ENCODE measurements around the gene C2orf49. TPM values are rescaled to one million over a fixed set of nuclear protein-coding genes. Genes with fewer than 3 reads are reported as not detected.

The C2orf49 gene
- total and polyA plus RNA-seq, 2 of the 8 experiments (the other 6 are each of a cell fraction or from before 2014, with no cell fraction given) = 5.6 to 19.9 TPM

GRCh38 chr2:105361102-105361889 is 24.0 kb downstream of the C2orf49 start:
- no peak overlapping the region for H3K27ac ChIP-seq (ENCODE audit: low read depth, low read length)
- no peak for DNase-seq (ENCODE audit: low read depth in 1 of 2, low spot score in 2 of 2)
- TF ChIP-seq RAD21 (IDR thresholded peaks at IDR 0.05 in 1 of 2, conservative IDR thresholded peaks at IDR 0.05 in 1 of 2; ENCODE audit: low read depth in 2 of 2, low read length in 2 of 2) = no peak
- no peak overlapping the region for H3K4me3 ChIP-seq (ENCODE audit: extremely low read depth in 1 of 4, insufficient read depth in 2 of 4, low read depth in 3 of 4, low read length in 4 of 4)
- H3K27me3 ChIP-seq (replicated peaks in 1 of 4; ENCODE audit: control insufficient read depth in 3 of 4, extremely low read depth in 1 of 4, insufficient read depth in 3 of 4, low read length in 3 of 4) = no peaks in the 10 kb centered on the region
- H3K79me1 ChIP-seq (ENCODE audit: low read depth, low read length) = peaks cover 2% of the 10 kb centered on the region; the same call in 1 of the 2 replicates
- no peak overlapping the region for H2BK5ac ChIP-seq (ENCODE audit: low read depth, low read length)
- H3K79me2 ChIP-seq (ENCODE audit: control insufficient read depth in 1 of 2, insufficient read depth in 2 of 2, low read length in 2 of 2) = no peaks in the 10 kb centered on the region
- no peak overlapping the region for H3K4ac ChIP-seq (replicated peaks; ENCODE audit: insufficient read length, low read depth, low read length)
- no peak overlapping the region for H3K14ac ChIP-seq (ENCODE audit: insufficient read length)
- no peak overlapping the region for H2BK12ac ChIP-seq (ENCODE audit: low read depth, low read length)
- no peak overlapping the region for H2BK20ac ChIP-seq (ENCODE audit: low read length)
- H2AFZ ChIP-seq (ENCODE audit: low read length) = no peak overlapping the region
- H3K36me3 ChIP-seq (ENCODE audit: control insufficient read depth in 2 of 4, insufficient read depth in 4 of 4, low read length in 3 of 4) = peaks cover 7 to 46% (median 26%) of the 10 kb centered on the region in 4 experiments
- H3K9ac ChIP-seq (replicated peaks in 1 of 4; ENCODE audit: extremely low read depth in 1 of 4, low read depth in 3 of 4, low read length in 3 of 4) = no peak overlapping the region
- H3K18ac ChIP-seq (ENCODE audit: extremely low read depth, low read length) = no peak overlapping the region
- FAIRE-seq = no peak
- no peak overlapping the region for H2AK5ac ChIP-seq (ENCODE audit: low read depth, low read length)
- H3K56ac ChIP-seq (replicated peaks; ENCODE audit: insufficient read length, low read depth, low read length) = no peak overlapping the region
- no peaks in the 10 kb centered on the region for H3K9me3 ChIP-seq (ENCODE audit: insufficient read depth in 2 of 2, low read depth in 1 of 2, low read length in 1 of 2)
- no peak overlapping the region for H3K4me2 ChIP-seq (ENCODE audit: insufficient read depth in 1 of 2, low read depth in 2 of 2, low read length in 2 of 2)
- no peak overlapping the region for H2BK15ac ChIP-seq (ENCODE audit: low read length)
- WGBS, 2 experiments (ENCODE audit: extremely low coverage in 1 of 2, insufficient coverage in 1 of 2, insufficient read length in 1 of 2, insufficient replicate concordance in 2 of 2, low coverage in 1 of 2, low lambda C conversion rate in 2 of 2, missing lambda C conversion rate in 1 of 2) = 80% methylated on average over 11 of the region's 11 CpGs; no CpG with 5 or more reads in 1 of the 2 experiments
- H4K20me1 ChIP-seq (replicated peaks in 1 of 2; ENCODE audit: control insufficient read depth in 1 of 2, insufficient read depth in 2 of 2, low read length in 2 of 2) = peaks cover 0 to 3% of the 10 kb centered on the region in 2 experiments
- ChIA-PET POLR2A (ENCODE audit: partially characterized antibody) (interaction anchor here (1.2 kb wide), 1 partner anchor 12 kb away, joined by 4 read pairs; no protein-coding TSS in a partner anchor), CTCF (ENCODE audit: partially characterized antibody) (interaction anchor here (1.4 to 1.5 kb wide), 2 partner anchors 148 to 159 kb away, joined by 3 read pairs; no protein-coding TSS in a partner anchor)
- no peak overlapping the region for H4K91ac ChIP-seq (replicated peaks; ENCODE audit: insufficient read length, low read length)
- no peak overlapping the region for H3K23ac ChIP-seq (ENCODE audit: insufficient read length)
- H4K5ac ChIP-seq (ENCODE audit: insufficient read length, low read depth, low read length) = no peak overlapping the region
- H3K4me1 ChIP-seq (replicated peaks in 1 of 4; ENCODE audit: control insufficient read depth in 3 of 4, insufficient read depth in 4 of 4, low read length in 3 of 4) = no peaks in the 10 kb centered on the region
- no peak overlapping the region for H2BK120ac ChIP-seq (replicated peaks; ENCODE audit: low read depth, low read length)
- H4K8ac ChIP-seq (ENCODE audit: extremely low read depth, insufficient read depth, low read length) = no peak overlapping the region
- H3K23me2 ChIP-seq (ENCODE audit: low read depth, low read length) = no peaks in the 10 kb centered on the region

Data from H1 (cell line).